GM21529 (cell line): Measurements from ENCODE around the gene LCE1E.

Experiments used
- ATAC-seq: cut with Tn5 transposase; IDR thresholded peaks from one replicate; pipeline ENCODE4 v1.9.1; 2021; ENCODE audit not compliant: unreplicated experiment

LCE1E gene

GRCh38 chr1:152786077-152786476, at the start of gene LCE1E:
LCE1E (plus strand) TSS chr1:152786257; CDS start chr1:152787300, 1,043 bp downstream.
- ATAC-seq, result no peak

- ATAC-seq, result no peak
Observed at GRCh38 chr1:152737997-152738396, 48.1 kb upstream of the LCE1E start.

GRCh38 chr1:152739841-152740240, 46.2 kb upstream of the LCE1E start:
- ATAC-seq, result no peak

- no peak for ATAC-seq
Observed at GRCh38 chr1:152741656-152742055, 44.4 kb upstream of the LCE1E start.

GRCh38 chr1:152743371-152744145, 42.5 kb upstream of the LCE1E start:
- ATAC-seq, result no peak

GRCh38 chr1:152745289-152745704, 40.8 kb upstream of the LCE1E start:
- ATAC-seq, result no peak

GRCh38 chr1:152745765-152746444, 40.2 kb upstream of the LCE1E start:
- no peak for ATAC-seq

GRCh38 chr1:152747831-152748230, 38.2 kb upstream of the LCE1E start:
- no peak for ATAC-seq

GRCh38 chr1:152752225-152752624, 33.8 kb upstream of the LCE1E start:
- no peak for ATAC-seq

- ATAC-seq, result no peak
Observed at GRCh38 chr1:152753586-152753985, 32.5 kb upstream of the LCE1E start.

GRCh38 chr1:152756872-152757271, 29.2 kb upstream of the LCE1E start:
- ATAC-seq, result no peak

- ATAC-seq, result no peak
Observed at GRCh38 chr1:152757747-152758146, 28.3 kb upstream of the LCE1E start, which contains the start of gene KPRP. KPRP (plus strand) TSS chr1:152758025; CDS start chr1:152759589, 1,564 bp downstream.

- no peak for ATAC-seq
Observed at GRCh38 chr1:152758636-152759035, 27.4 kb upstream of the LCE1E start.

- no peak for ATAC-seq
Observed at GRCh38 chr1:152759453-152760173, 26.4 kb upstream of the LCE1E start.

- ATAC-seq, result no peak
Observed at GRCh38 chr1:152760551-152761190, 25.4 kb upstream of the LCE1E start.

- no peak for ATAC-seq
Observed at GRCh38 chr1:152761609-152762213, 24.3 kb upstream of the LCE1E start.

- ATAC-seq, result no peak
Observed at GRCh38 chr1:152768847-152769533, 17.1 kb upstream of the LCE1E start.

- ATAC-seq, result no peak
Observed at GRCh38 chr1:152770411-152770810, 15.6 kb upstream of the LCE1E start.

- no peak for ATAC-seq
Observed at GRCh38 chr1:152774875-152775274, 11.2 kb upstream of the LCE1E start, which contains the start of gene LCE1F. LCE1F (plus strand) TSS chr1:152775140; CDS start chr1:152776372, 1,232 bp downstream.

- ATAC-seq, result no peak
Observed at GRCh38 chr1:152776361-152776760, 9.7 kb upstream of the LCE1E start.
